Bronchial epithelial cell (primary cell): Measurements from ENCODE around the gene KMT2E. TPM values are rescaled to one million over a fixed set of nuclear protein-coding genes. Genes with fewer than 3 reads are reported as not detected.
"Not testable (repeated sequence)": the region's sequence is repeated elsewhere in the genome, so short reads cannot be mapped to it uniquely, and the experiment has no call there.

ENCODE experiments used
- DNase-seq: peaks from one replicate; pipeline ENCODE4 v3.0.0-alpha.2; 2010; ENCODE audit warnings: low read depth
- FAIRE-seq: peaks from 2 replicates; lab custom pipeline; 2011; peaks lifted over from hg19 to GRCh38; lab: Jason Lieb, UNC
- H3K27me3 ChIP-seq: 2 replicates; pipeline ENCODE4 v1.5.1; 2011; ENCODE audit warnings: low read length; ENCODE audit not compliant: control insufficient read depth, insufficient read depth
- H3K36me3 ChIP-seq: 2 replicates; pipeline ENCODE4 v1.5.1; 2011; ENCODE audit warnings: low read length; ENCODE audit not compliant: control insufficient read depth, insufficient read depth
- H3K4me3 ChIP-seq: 2 replicates; pipeline ENCODE4 v1.5.1; 2011; ENCODE audit warnings: mild to moderate bottlenecking, low read depth, low read length, control low read depth
- CTCF ChIP-seq: IDR thresholded peaks from 2 replicates; pipeline ENCODE4 v1.5.1; 2011; ENCODE audit warnings: mild to moderate bottlenecking, moderate library complexity, low read length, control low read depth, inconsistent platforms; ENCODE audit not compliant: insufficient read depth, severe bottlenecking
- total RNA-seq: library from RNA; depleted of rRNA; stranded (reverse); fragments of >200 nt; gene quantifications from 2 replicates; pipeline ENCODE4 v1.2.1, GENCODE V29; 2014

Gene KMT2E
- total RNA-seq, 1 donor from 2014 or later = 79.8 TPM

- FAIRE-seq (no peak), DNase-seq (peak; percentile 80)
- H3K4me3 ChIP-seq = no peak overlapping the region
- no peaks in the 10 kb centered on the region for H3K36me3 ChIP-seq
- H3K27me3 ChIP-seq = no peaks in the 10 kb centered on the region
- TF ChIP-seq CTCF = no peak
These were observed 40.0 kb upstream of the KMT2E start for GRCh38 chr7:104973909-104974415.

- DNase-seq, H3K4me3 ChIP-seq, H3K36me3 ChIP-seq, H3K27me3 ChIP-seq, FAIRE-seq: not testable (repeated sequence)
These were observed 38.5 kb upstream of the KMT2E start for GRCh38 chr7:104975553-104975952.

- DNase-seq (no peak), FAIRE-seq (no peak)
- H3K27me3 ChIP-seq = no peaks in the 10 kb centered on the region
- TF ChIP-seq CTCF = no peak
- no peaks in the 10 kb centered on the region for H3K36me3 ChIP-seq
- H3K4me3 ChIP-seq = no peak overlapping the region
These were observed 36.9 kb upstream of the KMT2E start for GRCh38 chr7:104976966-104977636.

- DNase-seq (no peak), FAIRE-seq (no peak)
- no peak for TF ChIP-seq CTCF
- Histone ChIP-seq H3K4me3 (no peak overlapping the region), H3K27me3 (no peaks in the 10 kb centered on the region), H3K36me3 (no peaks in the 10 kb centered on the region)
These were observed 35.5 kb upstream of the KMT2E start for GRCh38 chr7:104978460-104978859.

GRCh38 chr7:104979167-104979841 lies 34.7 kb upstream of the KMT2E start:
- TF ChIP-seq CTCF = no peak
- Histone ChIP-seq H3K4me3 (no peak overlapping the region), H3K27me3 (no peaks in the 10 kb centered on the region), H3K36me3 (no peaks in the 10 kb centered on the region)
- DNase-seq (peak; percentile 56), FAIRE-seq (no peak)

GRCh38 chr7:104980440-104980839 lies 33.6 kb upstream of the KMT2E start:
- DNase-seq = peak; percentile 64
- no peak for FAIRE-seq
- Histone ChIP-seq H3K36me3 (no peaks in the 10 kb centered on the region), H3K4me3 (no peak overlapping the region), H3K27me3 (no peaks in the 10 kb centered on the region)
- TF ChIP-seq CTCF = no peak
